Dendritic cell treated with granulocyte-macrophage colony-stimulating factor and Interleukin-4, amounts not matched to agents 40 ng/mL and 50 ng/mL, for 4 days (primary cell): ENCODE measurements around the gene ATOH7.

Experiments used
- H3K27ac Mint-ChIP-seq: one replicate; pipeline ENCODE4 v1.8.0; 2022; ENCODE audit warnings: mild to moderate bottlenecking, mixed read lengths
- H3K27me3 Mint-ChIP-seq: one replicate; pipeline ENCODE4 v1.8.0; 2022; ENCODE audit warnings: mild to moderate bottlenecking, mixed read lengths
- H3K36me3 Mint-ChIP-seq: one replicate; pipeline ENCODE4 v1.8.0; 2022; ENCODE audit warnings: low read depth, mixed read lengths
- H3K4me1 Mint-ChIP-seq: one replicate; pipeline ENCODE4 v1.8.0; 2022; ENCODE audit warnings: low read depth, mixed read lengths
- H3K4me3 Mint-ChIP-seq: one replicate; pipeline ENCODE4 v1.8.0; 2022; ENCODE audit warnings: mild to moderate bottlenecking, moderate library complexity, mixed read lengths
- H3K9me3 Mint-ChIP-seq: one replicate; pipeline ENCODE4 v1.8.0; 2022; ENCODE audit warnings: mixed read lengths
- intact Hi-C: fragments of 100-400 bp; cut with micrococcal nuclease; formaldehyde crosslinking; loops from one replicate; pipeline ENCODE4 v1.15.0; 2022

ATOH7 gene

DNA sequence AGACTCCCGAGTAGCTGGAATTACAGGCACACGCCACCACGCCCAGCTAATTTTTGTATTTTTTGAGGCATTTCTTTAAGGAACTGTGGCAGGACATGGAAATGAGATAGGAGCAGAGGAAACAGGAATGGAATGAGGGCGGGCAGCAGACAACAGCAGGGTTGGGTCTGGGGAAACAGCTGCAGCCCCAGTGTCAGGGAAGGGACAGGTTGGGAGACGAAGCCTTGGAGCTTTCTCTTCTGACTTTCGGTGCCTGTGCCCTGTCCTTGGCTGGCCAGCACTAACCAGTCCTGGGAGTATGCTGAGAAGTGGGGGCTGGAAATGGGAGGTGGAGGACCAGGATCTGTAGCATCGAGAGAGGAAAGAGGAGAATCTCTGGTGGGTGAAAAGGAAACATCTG, 47.4 kb downstream of the ATOH7 start:
- no peaks in the 10 kb centered on the region for H3K36me3 Mint-ChIP-seq
- no peak overlapping the region for H3K4me3 Mint-ChIP-seq
- peaks cover 20% of the 10 kb centered on the region for H3K27me3 Mint-ChIP-seq
- intact Hi-C loops = no loop called here
- H3K4me1 Mint-ChIP-seq = no peaks in the 10 kb centered on the region
- no peak overlapping the region for H3K27ac Mint-ChIP-seq
- H3K9me3 Mint-ChIP-seq = no peaks in the 10 kb centered on the region
